ENCODE measurements around the gene IMPDH1.

Gene IMPDH1

GRCh38 chr7:128350708-128351295 lies 59.0 kb downstream of the IMPDH1 start:
- no peak for TF ChIP-seq CTCF (IDR thresholded peaks at IDR 0.05; ENCODE audit: extremely low read depth, missing control alignments)

GRCh38 chr7:128349466-128349825 lies 60.3 kb downstream of the IMPDH1 start:
- no peak for TF ChIP-seq CTCF (IDR thresholded peaks at IDR 0.05; ENCODE audit: extremely low read depth, missing control alignments)
- DNase-seq (ENCODE audit: low spot score) = no peak

More at GRCh38 chr7:128350708-128351295, 59.0 kb downstream of the IMPDH1 start:
- DNase-seq (ENCODE audit: low spot score) = no peak

GRCh38 chr7:128347647-128348097 lies 62.1 kb downstream of the IMPDH1 start:
- DNase-seq (ENCODE audit: low spot score) = peak; percentile 60
- peak; percentile 22 for TF ChIP-seq CTCF (IDR thresholded peaks at IDR 0.05; ENCODE audit: extremely low read depth, missing control alignments)

GRCh38 chr7:128344431-128344774 lies 65.4 kb downstream of the IMPDH1 start:
- TF ChIP-seq CTCF (IDR thresholded peaks at IDR 0.05; ENCODE audit: extremely low read depth, missing control alignments) = no peak
- DNase-seq (ENCODE audit: low spot score) = no peak

- peak; percentile 93 for DNase-seq (ENCODE audit: low spot score)
- TF ChIP-seq CTCF (IDR thresholded peaks at IDR 0.05; ENCODE audit: extremely low read depth, missing control alignments) = no peak
Observed at GRCh38 chr7:128343554-128344430, 66.0 kb downstream of the IMPDH1 start, which contains the start of gene RBM28. Gene RBM28 (minus strand): TSS chr7:128343908. CDS start chr7:128343793, 115 bp downstream.

All from GM20000 (cell line).